ENCODE results near the gene SERPINB6.
"Not testable (repeated sequence)": the region's sequence is repeated elsewhere in the genome, so short reads cannot be mapped to it uniquely, and the experiment has no call there.

Gene SERPINB6

GRCh38 chr6:2971420-2972218 lies at the start of gene SERPINB6:
SERPINB6 (minus strand) TSS chr6:2971567; CDS start chr6:2959332, 12,235 bp downstream.
- DNase-seq (ENCODE audit: low read depth in 2 of 2) = no peak

- no peak for DNase-seq (ENCODE audit: low read depth in 2 of 2)
Measured at GRCh38 chr6:3019749-3020320, 48.5 kb upstream of the SERPINB6 start.

GRCh38 chr6:3019065-3019464 lies 47.7 kb upstream of the SERPINB6 start:
- no peak for DNase-seq (ENCODE audit: low read depth in 2 of 2)

GRCh38 chr6:3017304-3017703 lies 45.9 kb upstream of the SERPINB6 start:
- no peak for DNase-seq (ENCODE audit: low read depth in 2 of 2)

GRCh38 chr6:3016473-3017280 lies 45.3 kb upstream of the SERPINB6 start:
- DNase-seq (ENCODE audit: low read depth in 2 of 2) = no peak

- no peak for DNase-seq (ENCODE audit: low read depth in 2 of 2)
Measured at GRCh38 chr6:3015144-3015543, 43.8 kb upstream of the SERPINB6 start.

GRCh38 chr6:3014675-3015066 lies 43.3 kb upstream of the SERPINB6 start:
- DNase-seq (ENCODE audit: low read depth in 2 of 2) = no peak

GRCh38 chr6:3013901-3014674 lies 42.7 kb upstream of the SERPINB6 start:
- DNase-seq (ENCODE audit: low read depth in 2 of 2) = no peak

GRCh38 chr6:3013486-3013885 lies 42.1 kb upstream of the SERPINB6 start:
- DNase-seq (ENCODE audit: low read depth in 2 of 2) = no peak

GRCh38 chr6:3011592-3011991 lies 40.2 kb upstream of the SERPINB6 start:
- no peak for DNase-seq (ENCODE audit: low read depth in 2 of 2)

- DNase-seq (ENCODE audit: low read depth in 2 of 2) = no peak
Measured at GRCh38 chr6:3011158-3011557, 39.8 kb upstream of the SERPINB6 start.

GRCh38 chr6:3009930-3010329 lies 38.6 kb upstream of the SERPINB6 start:
- no peak for DNase-seq (ENCODE audit: low read depth in 2 of 2)

GRCh38 chr6:3008712-3009265 lies 37.4 kb upstream of the SERPINB6 start:
- not testable (repeated sequence) for DNase-seq (ENCODE audit: low read depth in 2 of 2)

GRCh38 chr6:3007571-3007970 lies 36.2 kb upstream of the SERPINB6 start:
- no peak for DNase-seq (ENCODE audit: low read depth in 2 of 2)

GRCh38 chr6:3006476-3006875 lies 35.1 kb upstream of the SERPINB6 start:
- no peak for DNase-seq (ENCODE audit: low read depth in 2 of 2)

- no peak for DNase-seq (ENCODE audit: low read depth in 2 of 2)
Measured at GRCh38 chr6:3005874-3006273, 34.5 kb upstream of the SERPINB6 start.

GRCh38 chr6:3005077-3005476 lies 33.7 kb upstream of the SERPINB6 start:
- no peak for DNase-seq (ENCODE audit: low read depth in 2 of 2)

- not testable (repeated sequence) for DNase-seq (ENCODE audit: low read depth in 2 of 2)
Measured at GRCh38 chr6:3003226-3003625, 31.9 kb upstream of the SERPINB6 start.

GRCh38 chr6:3001773-3002293 lies 30.5 kb upstream of the SERPINB6 start:
- DNase-seq (ENCODE audit: low read depth in 2 of 2) = no peak

GRCh38 chr6:3001146-3001772 lies 29.9 kb upstream of the SERPINB6 start:
- no peak for DNase-seq (ENCODE audit: low read depth in 2 of 2)
